ENCODE data around the gene RPRD1A.
"Not testable (repeated sequence)": the region's sequence is repeated elsewhere in the genome, so short reads cannot be mapped to it uniquely, and the experiment has no call there.

RPRD1A gene

DNA sequence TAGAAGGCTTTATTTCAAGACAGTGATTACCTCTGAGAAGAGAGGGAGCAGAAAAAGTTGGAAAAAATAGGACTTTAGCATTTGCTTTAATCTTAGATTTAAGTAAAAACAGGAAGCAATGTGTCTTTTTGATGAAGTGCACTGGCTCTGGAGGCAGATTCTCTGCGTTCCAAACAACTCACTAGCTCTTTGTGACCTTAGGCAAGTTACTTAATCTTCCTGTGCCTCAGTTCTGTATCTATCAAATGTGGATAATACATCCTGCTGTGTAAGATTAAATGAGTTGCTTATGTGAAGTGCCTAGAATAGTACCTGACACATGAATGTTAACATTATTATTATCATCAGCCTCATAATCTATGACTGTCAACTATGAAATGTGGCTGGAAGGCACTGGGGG lies 42.3 kb downstream of the RPRD1A start:
- no peak for DNase-seq

- DNase-seq = not testable (repeated sequence)
Measured at GRCh38 chr18:36024241-36024640, 43.1 kb downstream of the RPRD1A start.

DNA sequence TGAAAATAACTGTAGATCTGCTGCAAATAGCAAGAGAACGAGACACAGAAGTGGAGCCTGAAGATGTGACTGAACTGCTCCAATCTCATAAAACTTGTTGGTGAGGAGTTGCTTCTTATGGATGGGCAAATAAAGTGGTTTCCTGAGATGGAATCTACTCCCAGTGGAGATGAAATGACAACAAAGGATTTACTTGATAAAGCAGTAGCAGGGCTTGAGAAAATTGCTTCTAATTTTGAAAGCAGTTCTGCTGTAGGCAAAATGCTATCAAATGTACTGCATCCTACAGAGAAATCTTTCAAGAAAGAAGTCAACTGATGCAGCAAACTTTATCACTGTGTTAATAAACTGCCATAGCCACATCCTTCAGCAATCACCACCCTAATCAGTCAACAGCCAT lies 44.0 kb downstream of the RPRD1A start:
- no peak for DNase-seq

DNA sequence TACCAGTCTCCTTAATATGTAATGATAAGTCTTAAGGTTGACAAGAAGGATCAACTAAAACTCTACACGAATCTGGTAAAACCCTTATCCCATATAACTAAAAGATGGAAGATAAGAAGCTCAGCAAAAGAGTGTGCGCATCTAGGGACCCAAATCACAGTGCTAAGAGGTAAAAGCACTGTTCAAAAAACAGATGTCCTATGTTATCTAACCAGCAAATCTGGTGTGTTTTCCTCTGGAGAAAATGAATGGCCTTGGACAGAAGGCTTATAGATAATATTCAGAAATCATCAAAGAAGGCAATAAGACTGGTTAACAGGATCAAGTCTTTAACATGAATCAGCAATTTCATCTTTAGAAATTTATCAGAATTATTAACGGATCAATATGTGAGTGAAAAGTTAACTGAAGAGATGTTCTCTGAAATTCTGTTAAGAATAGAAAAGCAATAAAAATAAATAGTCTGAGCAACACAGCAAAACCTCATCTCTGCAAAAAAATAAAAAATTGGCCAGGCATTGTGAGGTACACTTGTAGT lies 47.1 kb downstream of the RPRD1A start:
- DNase-seq = no peak

DNA sequence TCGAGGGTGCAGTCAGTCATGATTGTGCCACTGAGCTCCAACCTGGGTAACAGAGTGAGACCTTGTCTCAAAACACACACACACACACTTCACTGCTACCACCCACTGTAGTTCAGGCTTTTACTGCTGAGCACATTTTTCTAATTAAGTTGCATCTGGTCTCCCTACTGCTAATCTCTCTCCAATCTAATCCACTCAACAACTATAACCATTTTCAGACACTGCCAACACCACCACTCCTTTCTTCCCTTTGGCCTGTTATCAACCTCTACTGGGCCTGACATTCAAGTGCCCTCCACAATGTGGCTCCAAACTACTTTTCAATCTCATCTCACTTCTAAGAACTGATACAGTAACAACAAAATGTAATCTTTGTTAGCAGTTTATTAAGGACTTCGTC lies 50.1 kb downstream of the RPRD1A start:
- no peak for DNase-seq

GRCh38 chr18:36015629-36016028 lies 51.7 kb downstream of the RPRD1A start:
- DNase-seq = no peak

DNA sequence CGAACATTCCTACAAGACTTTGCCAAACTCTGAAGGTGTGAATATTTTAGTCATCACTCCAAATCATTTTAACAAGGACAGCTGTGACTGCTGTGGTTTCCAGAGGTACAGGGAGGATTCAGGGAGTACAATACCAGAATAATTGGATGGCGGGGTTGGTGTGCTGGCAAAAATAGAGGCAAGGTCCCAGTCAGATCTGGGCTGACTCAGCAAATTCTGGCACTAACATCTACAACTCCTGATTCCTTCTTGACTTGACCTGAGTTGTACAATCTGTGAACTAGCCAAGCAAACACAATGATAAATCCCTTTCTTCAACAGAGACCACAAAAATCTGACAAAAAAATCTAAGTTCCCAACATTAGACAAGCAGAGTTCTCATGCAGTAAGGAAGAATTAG lies 54.5 kb downstream of the RPRD1A start:
- DNase-seq = no peak

- DNase-seq = no peak
Measured at GRCh38 chr18:36009214-36009613, 58.1 kb downstream of the RPRD1A start.

DNA sequence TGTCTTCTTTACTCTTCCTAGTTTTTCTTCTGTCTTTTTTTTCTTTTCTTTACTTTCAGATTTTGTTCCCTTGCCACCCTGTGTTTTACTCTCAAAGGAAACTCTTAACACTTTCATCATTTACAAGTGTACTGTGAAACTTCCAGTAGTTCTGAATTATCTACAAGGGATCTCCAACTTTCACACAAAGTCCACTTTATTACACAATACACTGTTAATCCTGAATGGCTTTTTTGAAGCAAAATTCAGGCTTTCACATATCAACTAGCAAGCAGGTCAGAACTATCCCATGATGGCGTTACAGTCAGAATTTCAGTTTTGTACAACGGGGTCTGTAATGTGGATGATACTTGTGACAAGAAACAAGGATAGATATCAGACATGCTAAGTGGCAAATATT lies 60.4 kb downstream of the RPRD1A start:
- DNase-seq = no peak

- DNase-seq = no peak
Measured at GRCh38 chr18:35999925-36000324, 67.4 kb downstream of the RPRD1A start.

- no peak for DNase-seq
Measured at GRCh38 chr18:35998967-35999366, 68.4 kb downstream of the RPRD1A start.

DNA sequence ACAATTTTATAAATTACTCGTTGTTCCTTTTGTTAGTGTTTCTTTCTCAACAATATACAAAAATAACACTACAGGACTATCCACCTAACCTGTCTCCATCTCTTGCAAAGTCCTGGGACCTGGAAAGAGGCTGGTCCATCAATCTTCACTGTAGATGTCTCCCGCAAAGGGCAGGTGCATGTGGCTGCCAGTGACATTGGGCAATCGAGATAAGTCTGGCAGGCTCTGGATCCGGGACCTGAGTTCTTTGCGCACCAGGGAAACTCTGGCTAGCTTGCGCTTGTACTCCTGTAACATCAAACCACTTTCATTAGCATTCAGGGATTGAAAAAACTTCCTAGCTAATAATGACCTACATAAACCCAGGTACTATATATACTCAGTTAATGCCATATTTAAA lies 74.3 kb downstream of the RPRD1A start:
- no peak for DNase-seq

DNA sequence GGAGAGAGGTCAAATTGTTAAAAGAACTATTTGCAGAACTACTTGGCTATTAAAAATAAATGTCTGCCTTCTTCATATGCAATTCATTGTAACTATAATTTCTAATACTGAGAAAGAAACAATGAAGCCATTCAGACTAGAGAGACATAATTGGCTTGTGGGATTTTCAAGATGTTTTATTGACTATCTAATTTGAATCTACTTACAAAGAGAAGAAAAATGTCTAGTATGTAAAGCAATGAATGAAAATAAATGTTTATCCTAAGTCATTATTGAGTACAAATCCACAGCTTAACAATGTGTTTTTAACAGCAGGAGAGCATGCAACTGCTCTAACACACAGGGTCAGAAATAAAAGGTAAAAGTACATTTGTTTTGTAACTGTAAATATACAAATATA lies 75.7 kb downstream of the RPRD1A start:
- no peak for DNase-seq

- DNase-seq = no peak
Measured at GRCh38 chr18:35983818-35984217, 83.5 kb downstream of the RPRD1A start.

DNA sequence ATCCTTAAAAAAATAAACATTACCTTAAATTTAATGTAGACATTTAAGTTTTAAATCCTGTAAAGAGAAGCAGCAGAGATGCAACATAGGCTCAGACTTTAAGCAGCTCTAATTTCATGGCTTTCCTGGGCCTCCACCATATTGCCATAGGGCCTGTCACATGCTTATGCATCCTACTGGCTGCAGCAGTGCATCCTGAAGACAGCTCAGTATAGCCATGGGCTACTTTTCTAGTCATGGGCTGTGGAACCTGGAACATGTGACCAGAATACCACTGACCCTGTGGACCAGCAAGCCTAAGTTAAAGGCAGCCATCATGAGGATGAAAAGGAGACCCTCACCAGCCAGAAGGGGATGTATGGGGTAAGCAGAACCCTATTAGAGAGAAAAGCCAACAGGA lies 84.2 kb downstream of the RPRD1A start:
- DNase-seq = no peak

DNA sequence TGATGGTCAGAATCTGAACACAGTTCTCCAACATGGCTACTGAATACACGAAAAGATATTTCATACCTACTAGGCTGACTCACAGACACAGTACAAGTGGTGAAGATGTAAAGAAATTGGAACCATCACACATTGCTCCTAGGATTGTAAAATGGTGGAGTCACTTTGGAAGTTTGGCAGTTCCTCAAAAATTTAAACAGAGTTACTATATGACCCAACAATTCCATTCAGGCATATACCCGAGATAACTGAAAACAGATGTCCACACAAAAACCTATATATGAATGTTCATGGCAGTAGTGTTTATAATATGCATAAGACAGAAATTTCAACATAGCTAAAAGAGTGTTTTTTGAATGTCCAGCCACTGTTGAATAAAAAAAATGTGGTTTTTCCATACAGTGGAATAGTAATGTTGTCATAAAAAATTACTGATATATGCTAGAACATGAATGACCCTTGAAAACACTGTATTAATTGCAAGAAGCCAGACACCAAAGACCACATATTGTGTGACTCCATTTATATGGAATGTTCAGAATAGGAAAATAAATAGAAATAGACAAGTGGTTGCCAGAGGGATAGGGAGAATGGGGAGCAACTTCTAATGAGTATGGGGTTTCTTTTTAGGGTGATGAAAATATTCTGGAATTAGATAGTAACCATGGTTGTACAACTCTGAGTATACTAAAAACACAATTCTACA lies 84.8 kb downstream of the RPRD1A start:
- no peak for DNase-seq

GRCh38 chr18:35979112-35979511 lies 88.2 kb downstream of the RPRD1A start:
- DNase-seq = no peak

DNA sequence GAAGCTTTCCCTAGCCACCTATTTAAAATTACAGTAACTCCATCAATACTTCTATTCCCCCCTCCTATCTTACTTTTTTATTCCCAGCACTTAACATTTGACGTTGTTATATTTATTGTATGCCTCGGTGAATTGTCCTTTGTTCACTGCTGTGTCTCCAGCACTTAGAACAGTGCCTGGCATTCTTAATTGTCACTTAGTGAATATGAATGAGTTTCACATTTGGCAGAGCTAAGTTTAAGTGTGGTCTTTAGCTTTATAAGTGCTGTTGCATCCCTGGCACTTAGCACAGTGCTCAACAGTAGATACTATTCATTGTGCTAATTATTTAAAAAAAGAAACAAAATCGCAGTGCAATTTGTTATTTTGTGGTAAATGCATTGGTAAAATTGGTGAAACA lies 93.2 kb downstream of the RPRD1A start:
- DNase-seq = no peak

DNA sequence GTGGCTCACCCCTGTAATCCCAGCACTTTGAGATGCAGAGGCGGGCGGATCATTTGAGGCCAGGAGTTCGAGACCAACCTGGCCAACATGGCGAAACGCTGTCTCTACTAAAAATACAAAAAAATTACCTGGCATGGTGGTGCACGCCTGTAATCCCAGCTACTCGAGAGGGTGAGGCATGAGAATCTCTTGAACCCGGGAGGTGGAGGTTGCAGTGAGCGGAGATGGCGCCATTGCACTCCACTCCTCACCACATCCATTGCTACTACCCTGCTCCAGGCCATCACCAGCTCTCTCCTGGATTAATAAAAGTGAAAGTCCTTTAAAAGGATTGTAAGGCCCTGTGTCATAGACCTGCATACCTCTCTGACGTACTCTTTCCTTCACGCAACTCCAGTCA lies 93.7 kb downstream of the RPRD1A start:
- DNase-seq = no peak

GRCh38 chr18:35972197-35973000 lies 95.0 kb downstream of the RPRD1A start, which contains the start of gene RMP24:
TSS of gene RMP24 (plus strand) at chr18:35972679.
- peak; percentile 96 for DNase-seq

DNA sequence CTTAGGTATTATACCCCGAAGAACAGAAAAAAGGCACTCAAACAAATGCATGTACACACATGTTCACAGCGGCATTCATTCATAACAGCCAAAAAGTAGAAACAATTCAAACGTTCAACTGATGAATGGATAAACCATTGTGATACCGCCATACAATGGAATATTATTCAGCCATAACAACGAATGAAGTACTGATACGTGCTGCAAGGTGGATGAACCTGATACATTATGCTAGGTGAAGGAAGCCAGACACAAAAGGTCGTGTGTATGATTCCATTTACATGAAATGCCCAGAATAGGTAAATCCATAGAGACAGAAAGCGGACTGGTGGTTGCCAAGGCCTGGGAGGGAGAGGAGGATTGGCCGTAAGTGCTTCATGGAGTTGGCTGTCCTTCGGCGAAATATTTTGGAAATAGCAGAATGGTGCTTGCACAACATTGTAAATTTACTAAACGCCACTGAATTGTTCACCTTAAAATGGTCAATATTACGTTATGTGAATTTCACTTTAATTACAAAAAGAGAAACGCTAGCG lies 95.6 kb downstream of the RPRD1A start:
- DNase-seq = no peak

DNA sequence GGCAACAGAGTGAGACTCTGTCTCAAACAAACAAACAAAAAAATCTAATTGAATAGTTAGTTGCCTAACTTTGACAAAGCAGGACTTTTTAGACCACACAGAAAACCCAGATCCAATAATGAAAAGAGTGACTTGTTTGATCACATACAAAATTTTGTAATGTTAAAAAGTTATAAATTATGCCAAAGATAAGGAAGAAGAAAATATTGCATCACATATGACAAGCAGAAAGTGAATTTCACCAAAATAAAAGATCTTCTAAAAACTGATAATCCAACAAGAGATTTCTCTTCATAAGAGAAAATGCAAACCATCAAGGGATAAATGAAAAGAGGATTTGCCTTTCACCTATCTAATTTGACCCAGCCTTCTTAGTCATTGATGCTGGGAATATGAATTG lies 97.7 kb downstream of the RPRD1A start:
- DNase-seq = no peak

DNA sequence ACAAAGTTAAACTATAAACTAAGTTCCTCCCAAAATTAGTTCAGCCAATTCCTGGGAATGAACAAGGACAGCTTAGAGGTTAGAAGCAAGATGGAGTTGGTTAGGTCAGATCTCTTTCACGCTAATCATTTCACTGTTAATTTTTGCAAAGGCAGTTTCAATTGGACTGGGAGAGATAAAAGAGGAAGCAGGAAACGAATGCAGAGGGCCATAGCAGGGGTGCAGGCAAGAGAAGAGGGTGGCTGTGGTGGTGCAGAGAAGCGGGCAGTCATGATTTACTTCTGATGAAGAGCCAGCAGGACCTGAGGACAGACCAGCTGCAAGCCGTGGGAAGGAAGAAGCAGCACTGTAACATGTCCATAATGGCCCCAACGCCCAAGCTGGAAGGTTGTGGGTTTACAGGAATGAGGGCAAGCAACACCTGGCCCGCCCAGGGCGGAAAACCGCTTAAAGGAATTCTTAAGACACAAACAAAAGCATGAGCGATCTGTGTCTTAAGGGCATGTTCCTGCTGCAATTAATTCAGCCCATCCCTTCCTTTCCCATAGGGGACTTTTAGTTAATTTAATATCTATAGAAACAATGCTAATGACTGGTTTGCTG lies 99.0 kb downstream of the RPRD1A start:
- no peak for DNase-seq

DNA sequence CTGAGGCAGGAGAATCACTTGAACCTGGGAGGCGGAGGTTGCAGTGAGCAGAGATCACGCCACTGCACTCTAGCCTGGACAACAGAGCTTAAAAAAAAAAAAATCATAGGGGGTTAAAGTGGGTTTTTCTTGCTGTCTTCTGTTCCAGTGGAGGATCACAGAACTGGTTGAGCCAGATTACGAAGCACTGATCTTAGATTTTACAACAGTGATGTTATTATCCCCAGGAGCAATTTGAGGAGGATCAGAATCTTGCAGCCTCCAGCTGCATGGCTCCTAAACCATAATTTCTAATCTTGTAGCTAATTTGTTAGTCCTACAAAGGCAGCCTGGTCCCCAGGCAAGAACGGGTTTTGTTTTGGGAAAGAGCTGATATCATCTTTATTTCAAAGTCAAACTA lies 99.5 kb downstream of the RPRD1A start:
- DNase-seq = not testable (repeated sequence)

Measured in activated CD4-positive, alpha-beta T cell treated with anti-CD3 and anti-CD28 coated beads, Interleukin-2, Interleukin-6, amounts not matched to agents 100 ng/mL and 50 ng/mL, durations not matched to agents 16 hours and 8 hours (primary cell).